Trophoblast cell (in vitro differentiated cells and primary cell): Measurements from ENCODE around the gene SYT13.

Source experiments
- DNase-seq, 2 donors: peaks; one replicate each; pipeline ENCODE4 v3.0.0-alpha.2; 2016
- H2AFZ ChIP-seq: 2 replicates; pipeline ENCODE4 v1.6.1; 2013; ENCODE audit warnings: low read length, moderate library complexity, mild to moderate bottlenecking; ENCODE audit not compliant: insufficient read depth, poor library complexity
- H2AK5ac ChIP-seq: 2 replicates; pipeline ENCODE4 v1.6.1; 2013; ENCODE audit warnings: mild to moderate bottlenecking, low read length
- H2BK120ac ChIP-seq: 2 replicates; pipeline ENCODE4 v1.6.1; 2013; ENCODE audit warnings: low read length, mild to moderate bottlenecking, moderate library complexity; ENCODE audit not compliant: insufficient read depth, poor library complexity
- H2BK12ac ChIP-seq: 2 replicates; pipeline ENCODE4 v1.6.1; 2013; ENCODE audit warnings: mild to moderate bottlenecking, low read length, moderate library complexity
- H2BK5ac ChIP-seq: 2 replicates; pipeline ENCODE4 v1.6.1; 2013; ENCODE audit warnings: low read length, low read depth, moderate library complexity, mild to moderate bottlenecking; ENCODE audit not compliant: poor library complexity
- H3K14ac ChIP-seq: 2 replicates; pipeline ENCODE4 v1.6.1; 2013; ENCODE audit warnings: mild to moderate bottlenecking, low read length
- H3K18ac ChIP-seq: 2 replicates; pipeline ENCODE4 v1.6.1; 2013; ENCODE audit warnings: mild to moderate bottlenecking, low read length
- H3K23ac ChIP-seq: 2 replicates; pipeline ENCODE4 v1.6.1; 2013; ENCODE audit warnings: low read length
- H3K27ac ChIP-seq: 2 replicates; pipeline ENCODE4 v1.5.1; 2013; ENCODE audit warnings: low read depth, mild to moderate bottlenecking, inconsistent platforms, low read length, moderate library complexity
- H3K27me3 ChIP-seq: 2 replicates; pipeline ENCODE4 v1.6.1; 2013; ENCODE audit warnings: inconsistent platforms, mild to moderate bottlenecking, low read length, moderate library complexity; ENCODE audit not compliant: insufficient read depth
- H3K36me3 ChIP-seq, 2 experiments: 1 replicate in 1 of 2; 2 replicates in 1 of 2; pipeline ENCODE4 v1.6.1; 2013; ENCODE audit warnings: low read length in 2 of 2, mild to moderate bottlenecking in 2 of 2, moderate library complexity in 1 of 2; ENCODE audit not compliant: insufficient read depth in 2 of 2, control insufficient read depth in 1 of 2
- H3K4ac ChIP-seq: 2 replicates; pipeline ENCODE4 v1.6.1; 2013; ENCODE audit warnings: low read depth, mild to moderate bottlenecking, low read length, moderate library complexity
- H3K4me1 ChIP-seq, 2 experiments: 1 replicate in 1 of 2; 2 replicates in 1 of 2; pipeline ENCODE4 v1.6.1; 2013; ENCODE audit warnings: low read length in 2 of 2, mild to moderate bottlenecking in 2 of 2, moderate library complexity in 1 of 2; ENCODE audit not compliant: insufficient read depth in 2 of 2, control insufficient read depth in 1 of 2
- H3K4me2 ChIP-seq: 2 replicates; pipeline ENCODE4 v1.6.1; 2013; ENCODE audit warnings: inconsistent platforms, mild to moderate bottlenecking, low read length, moderate library complexity
- H3K4me3 ChIP-seq: 2 replicates; pipeline ENCODE4 v1.5.1; 2013; ENCODE audit warnings: mild to moderate bottlenecking, low read depth, low read length, inconsistent platforms
- H3K79me1 ChIP-seq: one replicate; pipeline ENCODE4 v1.6.1; 2013; ENCODE audit warnings: low read length
- H3K79me2 ChIP-seq: 2 replicates; pipeline ENCODE4 v1.6.1; 2013; ENCODE audit warnings: low read length, mild to moderate bottlenecking; ENCODE audit not compliant: control insufficient read depth, insufficient read depth, poor library complexity
- H3K9ac ChIP-seq: 2 replicates; pipeline ENCODE4 v1.6.1; 2013; ENCODE audit warnings: mild to moderate bottlenecking, low read length
- H3K9me3 ChIP-seq: 2 replicates; pipeline ENCODE4 v1.6.1; 2013; ENCODE audit warnings: low read depth, mild to moderate bottlenecking, control low read depth, inconsistent platforms, low read length; ENCODE audit not compliant: insufficient read depth
- H4K12ac ChIP-seq: 2 replicates; pipeline ENCODE4 v1.6.1; 2013; ENCODE audit warnings: low read depth, mild to moderate bottlenecking, low read length, moderate library complexity
- H4K8ac ChIP-seq: 2 replicates; pipeline ENCODE4 v1.6.1; 2013; ENCODE audit warnings: low read depth, mild to moderate bottlenecking, low read length, moderate library complexity
- H4K91ac ChIP-seq: one replicate; pipeline ENCODE4 v1.6.1; 2013; ENCODE audit warnings: low read depth, mild to moderate bottlenecking, low read length, moderate library complexity
- WGBS: extraction: QIAGEN DNeasy Blood & Tissue Kit; methylation state at CpG from one replicate; pipeline ENCODE4 v1.1.7; 2013; ENCODE audit warnings: missing lambda C conversion rate; ENCODE audit not compliant: insufficient read length, insufficient coverage; ENCODE audit errors: extremely low coverage; 5-methylcytosine and 5-hydroxymethylcytosine counted together

Gene SYT13

GRCh38 chr11:45265969-45266675 is 20.0 kb downstream of the SYT13 start:
- H3K36me3 ChIP-seq = no peaks in the 10 kb centered on the region
- H3K9me3 ChIP-seq = peaks cover 11% of the 10 kb centered on the region
- no peak for DNase-seq
- no peak overlapping the region for H4K91ac ChIP-seq
- no peak overlapping the region for H3K23ac ChIP-seq
- H3K79me2 ChIP-seq = no peaks in the 10 kb centered on the region
- no peak overlapping the region for H3K27ac ChIP-seq
- no peak overlapping the region for H4K8ac ChIP-seq
- no peaks in the 10 kb centered on the region for H3K4me1 ChIP-seq
- H3K4ac ChIP-seq = no peak overlapping the region
- H4K12ac ChIP-seq = no peak overlapping the region
- no peak overlapping the region for H2BK5ac ChIP-seq
- H2AFZ ChIP-seq = no peak overlapping the region
- no peak overlapping the region for H3K4me2 ChIP-seq
- no CpG with 5 or more reads among the region's 2 CpGs for WGBS
- no peak overlapping the region for H2BK120ac ChIP-seq
- H2AK5ac ChIP-seq = no peak overlapping the region
- H3K18ac ChIP-seq = no peak overlapping the region
- H3K14ac ChIP-seq = no peak overlapping the region
- H3K9ac ChIP-seq = no peak overlapping the region
- no peaks in the 10 kb centered on the region for H3K27me3 ChIP-seq
- no peak overlapping the region for H2BK12ac ChIP-seq
- no peak overlapping the region for H3K4me3 ChIP-seq
- no peaks in the 10 kb centered on the region for H3K79me1 ChIP-seq

DNA sequence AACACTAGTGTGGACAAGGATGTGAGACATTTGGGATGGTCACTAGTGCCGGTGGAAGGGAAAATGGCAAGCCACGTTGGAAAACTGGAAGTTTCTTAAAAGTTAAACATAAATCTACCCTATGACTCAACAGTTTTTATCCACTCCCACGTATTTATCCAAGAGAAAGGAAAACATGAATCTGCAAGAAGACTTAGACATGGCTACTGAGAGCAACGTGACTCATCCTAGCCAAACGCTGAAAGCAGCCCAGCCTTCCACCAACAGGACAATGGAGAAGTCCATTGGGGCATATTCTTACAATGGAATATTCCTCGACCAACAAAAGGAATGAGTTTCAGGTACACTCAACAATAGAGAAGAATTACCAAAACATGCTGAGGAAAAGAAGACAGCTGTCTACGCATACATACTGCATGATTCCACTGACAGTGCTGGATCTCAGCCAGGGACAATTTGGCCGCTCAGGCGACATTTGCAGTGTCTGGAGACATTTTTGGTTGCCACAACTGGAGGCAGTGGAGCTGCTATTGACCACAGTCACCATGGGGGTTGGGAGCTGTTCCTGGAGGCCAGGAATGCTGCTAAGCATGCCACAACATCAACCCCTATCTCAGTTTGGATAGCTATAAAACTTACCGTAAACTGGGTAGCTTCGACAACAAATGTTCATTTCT is 21.2 kb downstream of the SYT13 start:
- Histone ChIP-seq H4K8ac (no peak overlapping the region), H2AK5ac (no peak overlapping the region), H3K14ac (no peak overlapping the region), H3K9ac (no peak overlapping the region), H3K9me3 (peaks cover 11% of the 10 kb centered on the region), H3K79me1 (no peaks in the 10 kb centered on the region), H3K4me2 (no peak overlapping the region), H4K12ac (no peak overlapping the region), H3K36me3 (no peaks in the 10 kb centered on the region), H3K27me3 (no peaks in the 10 kb centered on the region), H2AFZ (no peak overlapping the region), H3K4ac (no peak overlapping the region), H3K18ac (no peak overlapping the region), H2BK120ac (no peak overlapping the region), H3K27ac (no peak overlapping the region), H2BK12ac (no peak overlapping the region), H3K79me2 (no peaks in the 10 kb centered on the region), H2BK5ac (no peak overlapping the region), H3K23ac (no peak overlapping the region), H4K91ac (no peak overlapping the region), H3K4me3 (no peak overlapping the region), H3K4me1 (no peaks in the 10 kb centered on the region)
- peak; percentile 61 to 71 for DNase-seq
- WGBS = no CpG with 5 or more reads among the region's 11 CpGs

- Histone ChIP-seq H3K4me3 (no peak overlapping the region), H3K27ac (no peak overlapping the region), H3K9ac (no peak overlapping the region), H2BK5ac (no peak overlapping the region), H3K18ac (no peak overlapping the region), H2BK120ac (no peak overlapping the region), H2AK5ac (no peak overlapping the region), H3K4ac (no peak overlapping the region), H3K4me2 (no peak overlapping the region), H3K23ac (no peak overlapping the region), H3K9me3 (peaks cover 11% of the 10 kb centered on the region), H4K8ac (no peak overlapping the region), H3K27me3 (no peaks in the 10 kb centered on the region), H2AFZ (no peak overlapping the region), H3K79me2 (no peaks in the 10 kb centered on the region), H3K36me3 (no peaks in the 10 kb centered on the region), H3K79me1 (no peaks in the 10 kb centered on the region), H3K4me1 (no peaks in the 10 kb centered on the region), H4K12ac (no peak overlapping the region), H2BK12ac (no peak overlapping the region), H3K14ac (no peak overlapping the region), H4K91ac (no peak overlapping the region)
- WGBS = no CpG with 5 or more reads among the region's 3 CpGs
- DNase-seq = no peak
Observed at GRCh38 chr11:45263773-45264172, 22.4 kb downstream of the SYT13 start.

DNA sequence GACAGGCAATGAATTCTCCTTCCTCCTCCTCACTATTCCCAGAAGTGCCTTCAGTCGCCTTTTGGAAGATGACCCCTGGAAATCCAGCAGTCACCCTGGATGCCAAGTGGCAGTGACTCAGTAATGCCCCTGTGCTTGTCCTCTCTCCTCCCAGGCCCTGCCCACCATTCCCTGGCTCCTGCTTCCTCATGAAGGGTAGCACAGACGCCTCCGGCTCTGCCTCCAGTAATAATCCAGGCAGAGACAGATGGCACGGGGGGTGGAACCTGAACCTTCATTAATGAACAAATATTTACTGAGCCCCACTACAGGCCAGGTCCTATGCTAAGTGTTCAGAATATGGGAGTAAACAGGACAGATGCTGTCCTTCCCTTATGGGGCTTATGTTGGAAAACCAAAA is 23.2 kb downstream of the SYT13 start:
- H2AFZ ChIP-seq = no peak overlapping the region
- H2BK5ac ChIP-seq = no peak overlapping the region
- no peaks in the 10 kb centered on the region for H3K79me2 ChIP-seq
- no peak overlapping the region for H3K14ac ChIP-seq
- no peak overlapping the region for H4K12ac ChIP-seq
- H3K27ac ChIP-seq = no peak overlapping the region
- H3K4me2 ChIP-seq = no peak overlapping the region
- DNase-seq = no peak
- no peak overlapping the region for H3K18ac ChIP-seq
- H4K8ac ChIP-seq = no peak overlapping the region
- no peaks in the 10 kb centered on the region for H3K4me1 ChIP-seq
- H3K4me3 ChIP-seq = no peak overlapping the region
- no peak overlapping the region for H2AK5ac ChIP-seq
- H3K4ac ChIP-seq = no peak overlapping the region
- H4K91ac ChIP-seq = no peak overlapping the region
- H2BK12ac ChIP-seq = no peak overlapping the region
- no peak overlapping the region for H3K9ac ChIP-seq
- H3K9me3 ChIP-seq = peaks cover 11% of the 10 kb centered on the region
- H3K79me1 ChIP-seq = no peaks in the 10 kb centered on the region
- H3K36me3 ChIP-seq = no peaks in the 10 kb centered on the region
- H3K27me3 ChIP-seq = no peaks in the 10 kb centered on the region
- WGBS = no CpG with 5 or more reads among the region's 4 CpGs
- H3K23ac ChIP-seq = no peak overlapping the region
- H2BK120ac ChIP-seq = no peak overlapping the region
